Neuronal stem cell (in vitro differentiated cells): ENCODE results near the gene EIF4G3.

ENCODE experiments used
- DNase-seq: peaks from one replicate; pipeline ENCODE4 v3.0.0-alpha.2; 2013; ENCODE audit warnings: low spot score
- H2AFZ ChIP-seq: one replicate; pipeline ENCODE4 v1.6.1; 2013; ENCODE audit warnings: mild to moderate bottlenecking, low read length, inconsistent platforms
- H2AK5ac ChIP-seq: 2 replicates; pipeline ENCODE4 v1.6.1; 2013; ENCODE audit warnings: low read depth, mild to moderate bottlenecking, inconsistent platforms, low read length, moderate library complexity, mixed read lengths
- H2BK120ac ChIP-seq: 2 replicates; pipeline ENCODE4 v1.6.1; 2013; ENCODE audit warnings: low read depth, mild to moderate bottlenecking, inconsistent platforms, low read length, moderate library complexity, mixed read lengths
- H2BK12ac ChIP-seq: one replicate; pipeline ENCODE4 v1.6.1; 2013; ENCODE audit warnings: low read length, inconsistent platforms
- H2BK15ac ChIP-seq: 2 replicates; pipeline ENCODE4 v1.6.1; 2013; ENCODE audit warnings: mild to moderate bottlenecking, low read length, inconsistent platforms, mixed read lengths
- H2BK5ac ChIP-seq: one replicate; pipeline ENCODE4 v1.6.1; 2013; ENCODE audit warnings: inconsistent platforms, mild to moderate bottlenecking, low read length, moderate library complexity
- H3K14ac ChIP-seq: one replicate; pipeline ENCODE4 v1.6.1; 2013; ENCODE audit warnings: low read length, inconsistent platforms
- H3K18ac ChIP-seq: 2 replicates; pipeline ENCODE4 v1.6.1; 2013; ENCODE audit warnings: low read length, inconsistent platforms
- H3K23ac ChIP-seq: 2 replicates; pipeline ENCODE4 v1.6.1; 2013; ENCODE audit warnings: low read depth, mild to moderate bottlenecking, mixed read lengths, low read length, inconsistent platforms; ENCODE audit not compliant: poor library complexity
- H3K27ac ChIP-seq: replicated peaks from 3 replicates; pipeline ENCODE4 v1.5.1; 2013; ENCODE audit warnings: low read length, inconsistent platforms
- H3K27me3 ChIP-seq, 3 experiments: 2 replicates each; pipeline ENCODE4 v1.6.1; 2013; ENCODE audit warnings: low read length in 3 of 3, mild to moderate bottlenecking in 2 of 3, inconsistent platforms in 1 of 3, low read depth in 1 of 3, mixed read lengths in 1 of 3, moderate library complexity in 1 of 3; ENCODE audit not compliant: control insufficient read depth in 3 of 3, insufficient read depth in 3 of 3
- H3K36me3 ChIP-seq, 2 donors: replicated peaks in 1 of 2; 2 replicates each; pipeline ENCODE4 v1.6.1; 2013; ENCODE audit warnings: low read length in 2 of 2; ENCODE audit not compliant: control insufficient read depth in 2 of 2, insufficient read depth in 2 of 2
- H3K4ac ChIP-seq: 2 replicates; pipeline ENCODE4 v1.6.1; 2013; ENCODE audit warnings: inconsistent platforms, mild to moderate bottlenecking, low read length, moderate library complexity
- H3K4me1 ChIP-seq, 2 donors: 1 replicate in 1 of 2; 2 replicates in 1 of 2; pipeline ENCODE4 v1.6.1; 2013; ENCODE audit warnings: low read length in 2 of 2, low read depth in 1 of 2; ENCODE audit not compliant: control insufficient read depth in 2 of 2, insufficient read depth in 1 of 2
- H3K4me2 ChIP-seq: one replicate; pipeline ENCODE4 v1.6.1; 2013; ENCODE audit warnings: mild to moderate bottlenecking, low read length, inconsistent platforms; ENCODE audit not compliant: insufficient read depth, poor library complexity, severe bottlenecking
- H3K4me3 ChIP-seq, 2 donors: 2 replicates each; pipeline ENCODE4 v1.5.1; 2013; ENCODE audit warnings: low read length in 2 of 2, mild to moderate bottlenecking in 2 of 2, inconsistent platforms in 1 of 2, moderate library complexity in 1 of 2
- H3K79me1 ChIP-seq: one replicate; pipeline ENCODE4 v1.6.1; 2013; ENCODE audit warnings: low read depth, mild to moderate bottlenecking, inconsistent platforms, low read length, moderate library complexity
- H3K9ac ChIP-seq: one replicate; pipeline ENCODE4 v1.6.1; 2013; ENCODE audit warnings: mild to moderate bottlenecking, low read depth, low read length, inconsistent platforms; ENCODE audit not compliant: poor library complexity
- H3K9me3 ChIP-seq, 2 donors: replicated peaks in 1 of 2; 2 replicates each; pipeline versions ENCODE3 to v1.6.1; 2013; ENCODE audit warnings: low read length in 2 of 2, mild to moderate bottlenecking in 2 of 2, inconsistent platforms in 1 of 2, low read depth in 1 of 2, mixed read lengths in 1 of 2, moderate library complexity in 1 of 2; ENCODE audit not compliant: control insufficient read depth in 2 of 2, insufficient read depth in 1 of 2
- H4K8ac ChIP-seq: one replicate; pipeline ENCODE4 v1.6.1; 2013; ENCODE audit warnings: low read depth, mild to moderate bottlenecking, inconsistent platforms, low read length, moderate library complexity
- H4K91ac ChIP-seq: one replicate; pipeline ENCODE4 v1.6.1; 2013; ENCODE audit warnings: low read length, low read depth, mild to moderate bottlenecking, inconsistent platforms; ENCODE audit not compliant: poor library complexity
- WGBS, 2 donors: extraction: QIAGEN DNeasy Blood & Tissue Kit; methylation state at CpG; one replicate each; pipeline ENCODE4 v1.1.7; 2013; ENCODE audit warnings: missing lambda C conversion rate in 2 of 2, mixed read lengths in 1 of 2; ENCODE audit not compliant: insufficient read length in 2 of 2, insufficient replicate concordance in 1 of 2; ENCODE audit errors: extremely low coverage in 2 of 2; 5-methylcytosine and 5-hydroxymethylcytosine counted together

EIF4G3 gene

GRCh38 chr1:20823845-20824244 lies 352.9 kb downstream of the EIF4G3 start:
- Histone ChIP-seq H3K36me3 (peaks cover 11 to 77% of the 10 kb centered on the region in 2 donors), H3K4me2 (no peak overlapping the region), H2BK5ac (no peak overlapping the region), H3K27ac (no peak overlapping the region), H3K79me1 (no peaks in the 10 kb centered on the region), H2BK12ac (no peak overlapping the region), H3K27me3 (no peaks in the 10 kb centered on the region), H3K14ac (no peak overlapping the region), H2AFZ (no peak overlapping the region), H3K4me3 (no peak overlapping the region), H4K8ac (no peak overlapping the region), H3K18ac (no peak overlapping the region), H3K4ac (no peak overlapping the region), H3K23ac (no peak overlapping the region), H4K91ac (no peak overlapping the region), H2AK5ac (no peak overlapping the region), H2BK15ac (no peak overlapping the region), H3K9me3 (no peaks in the 10 kb centered on the region), H3K4me1 (no peaks in the 10 kb centered on the region), H2BK120ac (no peak overlapping the region), H3K9ac (no peak overlapping the region)
- DNase-seq: no peak

GRCh38 chr1:20821466-20821865 lies 355.2 kb downstream of the EIF4G3 start:
- Histone ChIP-seq H3K4me3 (no peak overlapping the region), H3K9ac (no peak overlapping the region), H3K4me2 (no peak overlapping the region), H3K4ac (no peak overlapping the region), H2BK12ac (no peak overlapping the region), H3K4me1 (no peaks in the 10 kb centered on the region), H4K91ac (no peak overlapping the region), H3K18ac (no peak overlapping the region), H3K9me3 (peaks cover 0 to 7% of the 10 kb centered on the region in 2 donors), H3K27me3 (no peaks in the 10 kb centered on the region), H2BK120ac (no peak overlapping the region), H3K14ac (no peak overlapping the region), H2AK5ac (no peak overlapping the region), H3K36me3 (peaks cover 10 to 72% of the 10 kb centered on the region in 2 donors), H2BK15ac (no peak overlapping the region), H2AFZ (no peak overlapping the region), H3K27ac (no peak overlapping the region), H4K8ac (no peak overlapping the region), H2BK5ac (no peak overlapping the region), H3K79me1 (no peaks in the 10 kb centered on the region), H3K23ac (no peak overlapping the region)
- WGBS, 2 donors: 100% methylated on average over 1 of the region's 2 CpGs; no CpG with 5 or more reads in 1 of the 2 donors
- no peak for DNase-seq

GRCh38 chr1:20819818-20820217 lies 356.9 kb downstream of the EIF4G3 start:
- H3K14ac ChIP-seq: no peak overlapping the region
- peaks cover 0 to 7% of the 10 kb centered on the region in 2 donors for H3K9me3 ChIP-seq
- no peak overlapping the region for H3K4ac ChIP-seq
- peak overlapping the region; percentile 17 for H3K18ac ChIP-seq
- H3K36me3 ChIP-seq: peaks cover 10 to 60% of the 10 kb centered on the region in 2 donors
- no peak overlapping the region for H3K4me2 ChIP-seq
- no peak overlapping the region for H4K91ac ChIP-seq
- H2BK5ac ChIP-seq: no peak overlapping the region
- no peak overlapping the region for H3K4me3 ChIP-seq
- no peak overlapping the region for H2AFZ ChIP-seq
- H3K9ac ChIP-seq: no peak overlapping the region
- no peaks in the 10 kb centered on the region for H3K27me3 ChIP-seq
- H2BK120ac ChIP-seq: no peak overlapping the region
- no peak overlapping the region for H4K8ac ChIP-seq
- no peak overlapping the region for H2AK5ac ChIP-seq
- no CpG with 5 or more reads among the region's 5 CpGs for WGBS, 2 donors
- no peak for DNase-seq
- H3K79me1 ChIP-seq: no peaks in the 10 kb centered on the region
- no peak overlapping the region for H2BK12ac ChIP-seq
- no peak overlapping the region for H3K27ac ChIP-seq
- peak overlapping the region; percentile 65 for H3K23ac ChIP-seq
- H2BK15ac ChIP-seq: no peak overlapping the region
- H3K4me1 ChIP-seq: no peaks in the 10 kb centered on the region

GRCh38 chr1:20814534-20814871 lies 362.2 kb downstream of the EIF4G3 start:
- no peak overlapping the region for H3K9ac ChIP-seq
- no peak overlapping the region for H3K4ac ChIP-seq
- H3K79me1 ChIP-seq: no peaks in the 10 kb centered on the region
- no peak overlapping the region for H3K14ac ChIP-seq
- H3K4me1 ChIP-seq: no peaks in the 10 kb centered on the region
- H2BK120ac ChIP-seq: no peak overlapping the region
- H2AFZ ChIP-seq: no peak overlapping the region
- peaks cover 0 to 7% of the 10 kb centered on the region in 2 donors for H3K9me3 ChIP-seq
- H3K18ac ChIP-seq: no peak overlapping the region
- no peak overlapping the region for H4K8ac ChIP-seq
- no peak overlapping the region for H2BK15ac ChIP-seq
- WGBS, 2 donors: no CpG with 5 or more reads among the region's 4 CpGs
- H3K23ac ChIP-seq: no peak overlapping the region
- H4K91ac ChIP-seq: no peak overlapping the region
- no peak overlapping the region for H3K27ac ChIP-seq
- no peak overlapping the region for H3K4me2 ChIP-seq
- DNase-seq: no peak
- no peak overlapping the region for H2AK5ac ChIP-seq
- H3K36me3 ChIP-seq: peaks cover 10 to 56% of the 10 kb centered on the region in 2 donors
- no peak overlapping the region for H2BK12ac ChIP-seq
- H2BK5ac ChIP-seq: no peak overlapping the region
- no peaks in the 10 kb centered on the region for H3K27me3 ChIP-seq
- no peak overlapping the region for H3K4me3 ChIP-seq
